ENCODE measurements around the gene SPO11. TPM values are rescaled to one million over a fixed set of nuclear protein-coding genes. Genes with fewer than 3 reads are reported as not detected.

SPO11 gene
- total and polyA plus RNA-seq, 9 of the 15 experiments (the other 6 are each of a cell fraction or from before 2014, with no cell fraction given), result not detected

- TF ChIP-seq FOXP4 (CRISPR knock-in tag; IDR thresholded peaks at IDR 0.05; ENCODE audit: borderline replicate concordance) (no peak), KAT8 (IDR thresholded peaks at IDR 0.05; ENCODE audit: low read depth) (no peak), FOXM1 (IDR thresholded peaks at IDR 0.05; ENCODE audit: low read depth) (no peak), FOXM1 (CRISPR knock-in tag; IDR thresholded peaks at IDR 0.05; ENCODE audit: low read depth) (no peak), GTF2A2 (tag; IDR thresholded peaks at IDR 0.05) (no peak), NEUROD1 (IDR thresholded peaks at IDR 0.05; ENCODE audit: borderline replicate concordance, low read depth, low read length, partially characterized antibody) (no peak), CREB5 (CRISPR knock-in tag; IDR thresholded peaks at IDR 0.05) (no peak), RBM39 (optimal IDR thresholded peaks at IDR 0.05; ENCODE audit: low read depth, low read length) (no peak), CHD4 (IDR thresholded peaks at IDR 0.05; ENCODE audit: insufficient read depth, insufficient replicate concordance, low read depth, low read length, poor library complexity, severe bottlenecking) (no peak), SAFB2 (IDR thresholded peaks at IDR 0.05; ENCODE audit: borderline replicate concordance, low read depth, low read length, severe bottlenecking) (no peak), ADNP (tag; IDR thresholded peaks at IDR 0.05) (no peak), MLLT1 (IDR thresholded peaks at IDR 0.05) (no peak), PHF21A (IDR thresholded peaks at IDR 0.05; ENCODE audit: borderline replicate concordance, low read depth) (no peak), SMAD2 (IDR thresholded peaks at IDR 0.05; ENCODE audit: low read depth, low read length) (no peak), TBL1XR1 (IDR thresholded peaks at IDR 0.05; ENCODE audit: low read length in 2 of 2) (no peak), ZNF76 (CRISPR knock-in tag; IDR thresholded peaks at IDR 0.05; ENCODE audit: borderline replicate concordance) (peak; percentile 34; the same call in 1 of the 2 replicates), ILK (tag; IDR thresholded peaks at IDR 0.05; ENCODE audit: borderline replicate concordance, low read depth) (no peak), MCM2 (IDR thresholded peaks at IDR 0.05; ENCODE audit: low read depth) (no peak), NR2F6 (CRISPR knock-in tag; IDR thresholded peaks at IDR 0.05) (no peak), GATAD2A (IDR thresholded peaks at IDR 0.05) (no peak), XRCC4 (IDR thresholded peaks at IDR 0.05; ENCODE audit: extremely low read depth, insufficient read depth, insufficient read length) (no peak), SUPT5H (IDR thresholded peaks at IDR 0.05) (no peak), SRSF7 (optimal IDR thresholded peaks at IDR 0.05; ENCODE audit: low read depth, low read length) (no peak), RB1 (IDR thresholded peaks at IDR 0.05; ENCODE audit: low read depth) (peak; percentile 66), ZNF274 (IDR thresholded peaks at IDR 0.05; ENCODE audit: borderline replicate concordance, low read depth, low read length) (no peak), SNAPC5 (CRISPR knock-in tag; IDR thresholded peaks at IDR 0.05) (no peak)
These were observed 59.5 kb downstream of the SPO11 start (continued) for GRCh38 chr20:57388953-57389694.
